Epithelial cell of proximal tubule (primary cell): Measurements from ENCODE around the gene CASP10. TPM values are rescaled to one million over a fixed set of nuclear protein-coding genes. Genes with fewer than 3 reads are reported as not detected.
A peak's percentile ranks its signal among the peaks of the same experiment; 100 is the strongest.
"Not testable (repeated sequence)": the region's sequence is repeated elsewhere in the genome, so short reads cannot be mapped to it uniquely, and the experiment has no call there.

Experiments used
- DNase-seq: peaks from one replicate; pipeline ENCODE4 v3.0.0-alpha.2; 2011; ENCODE audit warnings: low read depth
- H3K4me3 ChIP-seq: 2 replicates; pipeline ENCODE4 v1.5.1; 2011; ENCODE audit warnings: low read depth, mild to moderate bottlenecking, low read length
- CTCF ChIP-seq: conservative IDR thresholded peaks from 2 replicates; pipeline ENCODE4 v1.5.1; 2012; ENCODE audit warnings: low read depth, mild to moderate bottlenecking, low read length
- total RNA-seq: library from RNA; depleted of rRNA; stranded (reverse); fragments of >200 nt; gene quantifications from 2 replicates; pipeline ENCODE4 v1.2.3, GENCODE V29; 2015

Gene CASP10
- total RNA-seq, 1 donor from 2014 or later, result 3.8 TPM

GRCh38 chr2:201233812-201234662 is 51.1 kb downstream of the CASP10 start:
- no peak for TF ChIP-seq CTCF
- peak overlapping the region; percentile 59 for H3K4me3 ChIP-seq
- no peak for DNase-seq

GRCh38 chr2:201234663-201235135 is 51.8 kb downstream of the CASP10 start:
- TF ChIP-seq CTCF, result no peak
- peak overlapping the region; percentile 59 for H3K4me3 ChIP-seq
- no peak for DNase-seq

GRCh38 chr2:201235860-201236811 is 53.2 kb downstream of the CASP10 start:
- peak; percentile 71 for TF ChIP-seq CTCF
- DNase-seq, result no peak
- H3K4me3 ChIP-seq, result peak overlapping the region; percentile 15

GRCh38 chr2:201237486-201238123 is 54.7 kb downstream of the CASP10 start:
- no peak for TF ChIP-seq CTCF
- no peak overlapping the region for H3K4me3 ChIP-seq
- no peak for DNase-seq

- not testable (repeated sequence) for DNase-seq
Measured at GRCh38 chr2:201239167-201239935, 56.4 kb downstream of the CASP10 start.

GRCh38 chr2:201242571-201243277 is 59.8 kb downstream of the CASP10 start:
- no peak for DNase-seq
- TF ChIP-seq CTCF, result no peak
- no peak overlapping the region for H3K4me3 ChIP-seq

More at GRCh38 chr2:201239167-201239935, 56.4 kb downstream of the CASP10 start:
- H3K4me3 ChIP-seq, result not testable (repeated sequence)
